GM12891 (cell line): ENCODE results near the gene SHC3.

Experiments
- PAX5 ChIP-seq: IDR thresholded peaks from 2 replicates; pipeline ENCODE4 v1.6.1; 2011; ENCODE audit warnings: low read length, moderate library complexity, mild to moderate bottlenecking; ENCODE audit not compliant: insufficient read depth, severe bottlenecking
- POLR2A ChIP-seq: IDR thresholded peaks from 2 replicates; pipeline ENCODE4 v1.6.1; 2011; ENCODE audit warnings: low read depth, low read length, control low read depth
- POLR2AphosphoS5 ChIP-seq: IDR thresholded peaks from 2 replicates; pipeline ENCODE4 v1.6.1; 2011; ENCODE audit warnings: low read depth, low read length, control low read depth
- POU2F2 ChIP-seq: IDR thresholded peaks from 2 replicates; pipeline ENCODE4 v1.6.1; 2011; ENCODE audit warnings: low read depth, mild to moderate bottlenecking, control low read depth, low read length, moderate library complexity
- SPI1 ChIP-seq: IDR thresholded peaks from 2 replicates; pipeline ENCODE4 v1.6.1; 2011; ENCODE audit warnings: low read depth, low read length, control low read depth
- TAF1 ChIP-seq: IDR thresholded peaks from 2 replicates; pipeline ENCODE4 v1.6.1; 2011; ENCODE audit warnings: low read depth, low read length, control low read depth

DNA sequence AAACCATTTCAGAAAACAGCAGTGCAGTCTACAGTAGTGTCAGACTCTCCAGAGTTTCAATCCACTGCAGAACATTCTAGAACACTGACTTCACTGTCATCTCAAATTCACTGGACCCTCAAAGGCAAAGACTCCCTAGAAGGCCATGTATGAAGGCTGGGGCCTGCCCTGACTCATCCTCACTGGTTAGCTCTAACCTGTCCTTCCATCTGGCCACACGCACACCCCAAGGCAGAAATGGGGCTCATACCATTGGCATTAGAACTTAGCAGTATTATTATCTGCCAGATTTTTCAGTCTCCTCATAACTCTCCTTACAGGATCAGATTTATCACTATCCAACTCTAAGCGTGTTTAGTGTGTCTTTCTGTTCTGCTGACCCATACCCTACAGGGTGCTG is 166.9 kb downstream of the SHC3 start:
- TF ChIP-seq SPI1 (no peak), POLR2A (no peak), TAF1 (no peak), POLR2AphosphoS5 (no peak), PAX5 (no peak), POU2F2 (no peak)
